ENCODE data around the gene FAT1.

DNA sequence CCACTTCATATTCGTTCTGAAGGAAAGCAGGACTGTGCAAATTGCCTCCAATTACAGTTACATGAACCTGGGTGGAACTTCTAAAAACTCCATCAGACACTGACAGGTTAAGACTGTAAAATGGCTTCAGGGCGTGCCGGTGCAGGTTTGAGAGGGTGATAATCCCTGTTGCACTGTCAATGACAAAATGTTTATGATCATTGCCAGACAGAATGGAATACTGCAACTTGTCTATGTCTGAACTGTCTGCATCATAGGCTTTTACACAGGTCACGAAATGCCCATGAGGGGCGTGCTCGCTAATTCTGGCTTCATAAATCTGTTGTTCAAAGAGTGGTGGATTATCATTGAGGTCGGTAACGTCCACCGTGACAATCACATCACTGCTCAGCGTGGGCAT is 104.6 kb downstream of the FAT1 start:
- TF ChIP-seq, protein P1, sequence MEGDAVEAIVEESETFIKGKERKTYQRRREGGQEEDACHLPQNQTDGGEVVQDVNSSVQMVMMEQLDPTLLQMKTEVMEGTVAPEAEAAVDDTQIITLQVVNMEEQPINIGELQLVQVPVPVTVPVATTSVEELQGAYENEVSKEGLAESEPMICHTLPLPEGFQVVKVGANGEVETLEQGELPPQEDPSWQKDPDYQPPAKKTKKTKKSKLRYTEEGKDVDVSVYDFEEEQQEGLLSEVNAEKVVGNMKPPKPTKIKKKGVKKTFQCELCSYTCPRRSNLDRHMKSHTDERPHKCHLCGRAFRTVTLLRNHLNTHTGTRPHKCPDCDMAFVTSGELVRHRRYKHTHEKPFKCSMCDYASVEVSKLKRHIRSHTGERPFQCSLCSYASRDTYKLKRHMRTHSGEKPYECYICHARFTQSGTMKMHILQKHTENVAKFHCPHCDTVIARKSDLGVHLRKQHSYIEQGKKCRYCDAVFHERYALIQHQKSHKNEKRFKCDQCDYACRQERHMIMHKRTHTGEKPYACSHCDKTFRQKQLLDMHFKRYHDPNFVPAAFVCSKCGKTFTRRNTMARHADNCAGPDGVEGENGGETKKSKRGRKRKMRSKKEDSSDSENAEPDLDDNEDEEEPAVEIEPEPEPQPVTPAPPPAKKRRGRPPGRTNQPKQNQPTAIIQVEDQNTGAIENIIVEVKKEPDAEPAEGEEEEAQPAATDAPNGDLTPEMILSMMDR (IDR thresholded peaks at IDR 0.05) = no peak
- TF ChIP-seq POLR2A (IDR thresholded peaks at IDR 0.05) = no peak

Data from thyroid gland (tissue), 4 donors.